Measurements from ENCODE around the gene ADAMTSL1. TPM values are rescaled to one million over a fixed set of nuclear protein-coding genes. Genes with fewer than 3 reads are reported as not detected.

The ADAMTSL1 gene
- total and polyA plus RNA-seq, 2 donors (not counting 3 experiments of a cell fraction or from before 2014, with no cell fraction given) = 15.0 to 18.4 TPM

DNA sequence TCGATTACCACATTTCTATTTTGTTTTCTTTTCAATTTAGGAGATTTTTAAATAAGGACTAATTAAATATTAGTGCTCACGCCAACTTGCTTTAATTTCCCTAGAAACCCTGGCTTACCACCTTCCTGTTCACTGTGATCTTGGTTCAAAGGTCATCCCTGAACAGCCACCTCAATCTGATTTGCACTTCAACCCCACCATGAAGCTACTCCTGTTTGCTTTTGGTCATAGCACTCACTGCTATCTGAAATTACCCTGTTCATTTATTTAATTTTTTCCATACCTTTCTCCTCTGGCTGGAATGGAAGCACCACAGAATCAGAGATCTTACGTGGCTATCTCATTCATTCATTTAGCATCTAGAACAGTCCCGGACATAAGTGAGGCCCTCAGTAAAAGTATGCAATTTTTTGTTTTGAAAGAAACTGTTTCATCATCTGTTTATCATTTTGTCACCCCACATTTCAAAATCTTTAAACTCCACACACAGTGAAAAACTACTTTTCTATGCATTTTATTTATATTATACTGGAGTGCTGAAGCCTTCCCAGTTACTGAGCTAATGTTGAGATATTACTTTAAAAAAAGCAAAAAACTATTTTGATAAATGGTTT is 17.2 kb upstream of the ADAMTSL1 start:
- POLR2A ChIA-PET = no interaction called here
- no peak overlapping the region for H3K27ac ChIP-seq (ENCODE audit: insufficient read depth, low read depth, low read length)
- H3K4me2 ChIP-seq (ENCODE audit: insufficient read depth, low read length) = no peak overlapping the region
- no peaks in the 10 kb centered on the region for H3K27me3 ChIP-seq (ENCODE audit: control insufficient read depth in 2 of 2, insufficient read depth in 2 of 2, low read length in 2 of 2)
- CTCF ChIA-PET = interaction anchor here (1.1 to 12.0 kb wide), 4 partner anchors 9 to 34 kb away, joined by 4 to 110 read pairs (median 4); no protein-coding TSS in a partner anchor
- peaks cover 29% of the 10 kb centered on the region for H3K4me1 ChIP-seq (ENCODE audit: control insufficient read depth, extremely low read depth, insufficient read depth, low read length)
- FAIRE-seq (no peak), DNase-seq (ENCODE audit: low read depth, low spot score) (no peak)
- H2AFZ ChIP-seq (ENCODE audit: low read depth, low read length) = no peak overlapping the region
- intact Hi-C loops (cut with micrococcal nuclease) = no loop called here
- BruUV-seq (replicated peaks) = no TSS peak
- H3K79me2 ChIP-seq (ENCODE audit: control insufficient read depth, insufficient read depth, low read length) = no peaks in the 10 kb centered on the region
- no peaks in the 10 kb centered on the region for H3K9me1 ChIP-seq (replicated peaks; ENCODE audit: control insufficient read depth, extremely low read depth, insufficient read depth, low read length)
- H3K36me3 ChIP-seq (ENCODE audit: control insufficient read depth in 2 of 2, extremely low read depth in 1 of 2, insufficient read depth in 2 of 2, low read length in 2 of 2) = no peaks in the 10 kb centered on the region
- no peaks in the 10 kb centered on the region for H4K20me1 ChIP-seq (replicated peaks; ENCODE audit: control insufficient read depth, extremely low read depth, insufficient read depth, low read length)
- no peak overlapping the region for H3K9ac ChIP-seq (replicated peaks; ENCODE audit: extremely low read depth, insufficient read depth, low read length)
- dilution Hi-C loops (cut with MboI; ENCODE audit: extremely low pct_ligation_motif_present, low sequenced_read_pairs) = no loop called here
- H3K4me3 ChIP-seq (replicated peaks in 1 of 3; ENCODE audit: insufficient read depth in 1 of 3, low read depth in 1 of 3, low read length in 3 of 3) = no peak overlapping the region
- TF ChIP-seq, protein P1, sequence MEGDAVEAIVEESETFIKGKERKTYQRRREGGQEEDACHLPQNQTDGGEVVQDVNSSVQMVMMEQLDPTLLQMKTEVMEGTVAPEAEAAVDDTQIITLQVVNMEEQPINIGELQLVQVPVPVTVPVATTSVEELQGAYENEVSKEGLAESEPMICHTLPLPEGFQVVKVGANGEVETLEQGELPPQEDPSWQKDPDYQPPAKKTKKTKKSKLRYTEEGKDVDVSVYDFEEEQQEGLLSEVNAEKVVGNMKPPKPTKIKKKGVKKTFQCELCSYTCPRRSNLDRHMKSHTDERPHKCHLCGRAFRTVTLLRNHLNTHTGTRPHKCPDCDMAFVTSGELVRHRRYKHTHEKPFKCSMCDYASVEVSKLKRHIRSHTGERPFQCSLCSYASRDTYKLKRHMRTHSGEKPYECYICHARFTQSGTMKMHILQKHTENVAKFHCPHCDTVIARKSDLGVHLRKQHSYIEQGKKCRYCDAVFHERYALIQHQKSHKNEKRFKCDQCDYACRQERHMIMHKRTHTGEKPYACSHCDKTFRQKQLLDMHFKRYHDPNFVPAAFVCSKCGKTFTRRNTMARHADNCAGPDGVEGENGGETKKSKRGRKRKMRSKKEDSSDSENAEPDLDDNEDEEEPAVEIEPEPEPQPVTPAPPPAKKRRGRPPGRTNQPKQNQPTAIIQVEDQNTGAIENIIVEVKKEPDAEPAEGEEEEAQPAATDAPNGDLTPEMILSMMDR (IDR thresholded peaks at IDR 0.05; ENCODE audit: extremely low read depth in 1 of 2, insufficient read depth in 1 of 2, low read depth in 1 of 2, low read length in 2 of 2) = no peak
- TF ChIP-seq POLR2AphosphoS5 (IDR thresholded peaks at IDR 0.05; ENCODE audit: insufficient read depth, low read depth, low read length) (no peak), EZH2 (IDR thresholded peaks at IDR 0.05; ENCODE audit: borderline replicate concordance, low read depth, low read length, severe bottlenecking) (no peak), FOS (IDR thresholded peaks at IDR 0.05; ENCODE audit: borderline replicate concordance, insufficient read depth, low read length) (no peak), JUN (IDR thresholded peaks at IDR 0.05; ENCODE audit: borderline replicate concordance, insufficient read depth, insufficient read length, low read depth) (no peak), POLR2A (IDR thresholded peaks at IDR 0.05; ENCODE audit: low read depth, low read length) (no peak), MYC (IDR thresholded peaks at IDR 0.05; ENCODE audit: low read depth, low read length) (no peak)
- TF ChIP-seq, protein P2, sequence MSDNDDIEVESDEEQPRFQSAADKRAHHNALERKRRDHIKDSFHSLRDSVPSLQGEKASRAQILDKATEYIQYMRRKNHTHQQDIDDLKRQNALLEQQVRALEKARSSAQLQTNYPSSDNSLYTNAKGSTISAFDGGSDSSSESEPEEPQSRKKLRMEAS (IDR thresholded peaks at IDR 0.05; ENCODE audit: insufficient read depth, insufficient read length) = no peak
- no peaks in the 10 kb centered on the region for H3K9me3 ChIP-seq (replicated peaks; ENCODE audit: control insufficient read depth, insufficient read depth, low read length)
